ENCODE data around the gene RYR3. TPM values are rescaled to one million over a fixed set of nuclear protein-coding genes. Genes with fewer than 3 reads are reported as not detected.

Gene RYR3
- total and polyA plus RNA-seq, 4 donors, result 0.09 to 1.4 (median 0.47) TPM

DNA sequence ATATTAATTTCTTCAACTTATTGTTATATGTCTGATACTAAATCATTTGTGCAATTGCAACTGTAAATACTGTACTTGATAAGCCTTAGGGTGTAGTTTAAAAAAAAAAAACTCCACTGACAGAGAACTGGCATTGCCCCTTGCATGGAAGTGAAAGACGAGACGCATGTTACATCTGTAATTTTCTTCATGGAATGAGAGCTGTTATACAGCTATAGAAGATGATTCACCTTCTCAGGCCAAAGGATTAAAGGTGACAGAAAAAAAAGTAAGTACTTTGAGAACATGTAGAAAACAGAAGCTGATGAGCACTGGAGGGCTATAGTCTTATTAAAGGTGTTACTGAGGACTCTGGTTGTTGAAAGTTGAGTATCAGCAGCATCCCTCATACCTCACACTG is 16.1 kb downstream of the RYR3 start:
- H3K36me3 ChIP-seq (ENCODE audit: control insufficient read depth in 4 of 4, insufficient read depth in 4 of 4, low read length in 4 of 4), result no peaks in the 10 kb centered on the region
- TF ChIP-seq, protein P1, sequence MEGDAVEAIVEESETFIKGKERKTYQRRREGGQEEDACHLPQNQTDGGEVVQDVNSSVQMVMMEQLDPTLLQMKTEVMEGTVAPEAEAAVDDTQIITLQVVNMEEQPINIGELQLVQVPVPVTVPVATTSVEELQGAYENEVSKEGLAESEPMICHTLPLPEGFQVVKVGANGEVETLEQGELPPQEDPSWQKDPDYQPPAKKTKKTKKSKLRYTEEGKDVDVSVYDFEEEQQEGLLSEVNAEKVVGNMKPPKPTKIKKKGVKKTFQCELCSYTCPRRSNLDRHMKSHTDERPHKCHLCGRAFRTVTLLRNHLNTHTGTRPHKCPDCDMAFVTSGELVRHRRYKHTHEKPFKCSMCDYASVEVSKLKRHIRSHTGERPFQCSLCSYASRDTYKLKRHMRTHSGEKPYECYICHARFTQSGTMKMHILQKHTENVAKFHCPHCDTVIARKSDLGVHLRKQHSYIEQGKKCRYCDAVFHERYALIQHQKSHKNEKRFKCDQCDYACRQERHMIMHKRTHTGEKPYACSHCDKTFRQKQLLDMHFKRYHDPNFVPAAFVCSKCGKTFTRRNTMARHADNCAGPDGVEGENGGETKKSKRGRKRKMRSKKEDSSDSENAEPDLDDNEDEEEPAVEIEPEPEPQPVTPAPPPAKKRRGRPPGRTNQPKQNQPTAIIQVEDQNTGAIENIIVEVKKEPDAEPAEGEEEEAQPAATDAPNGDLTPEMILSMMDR (IDR thresholded peaks at IDR 0.05; ENCODE audit: control extremely low read depth, extremely low read depth), result no peak
- no peak overlapping the region for H3K9ac ChIP-seq (ENCODE audit: insufficient read depth in 1 of 2, low read length in 2 of 2)
- H3K27me3 ChIP-seq (ENCODE audit: control insufficient read depth in 3 of 3, insufficient read depth in 3 of 3, low read length in 2 of 3), result no peaks in the 10 kb centered on the region
- DNase-seq, result no peak
- no peak overlapping the region for H3K4me3 ChIP-seq
- H3K27ac ChIP-seq (ENCODE audit: low read depth in 1 of 2, low read length in 1 of 2), result no peak overlapping the region
- no peaks in the 10 kb centered on the region for H3K4me1 ChIP-seq (ENCODE audit: control insufficient read depth in 5 of 5, insufficient read depth in 5 of 5, low read length in 5 of 5)
- ATAC-seq (ENCODE audit: insufficient read depth, low FRiP score), result no peak
- no peaks in the 10 kb centered on the region for H3K9me3 ChIP-seq (ENCODE audit: control insufficient read depth in 4 of 4, insufficient read depth in 3 of 4, low read length in 3 of 4)
- WGBS, 2 donors, result 94% methylated on average over 2 of the region's 2 CpGs

DNA sequence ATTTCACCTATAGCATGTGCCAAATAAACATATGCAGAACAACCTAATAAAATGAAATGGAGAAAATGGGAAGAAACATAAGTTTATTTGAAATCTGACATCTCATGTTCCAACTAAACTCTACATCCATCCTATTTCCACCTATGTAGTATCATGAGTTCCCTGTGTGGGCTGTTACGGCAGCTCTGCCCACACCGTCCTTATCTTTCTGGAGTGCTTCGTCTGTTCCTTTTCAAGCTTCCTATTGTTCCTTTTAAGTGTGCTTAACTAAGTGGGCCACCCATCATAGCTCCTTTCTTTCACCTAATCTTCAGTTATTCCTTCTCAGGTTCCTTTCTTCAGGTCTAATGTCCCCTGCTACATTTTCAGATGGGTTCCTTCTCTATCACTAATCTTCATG is 17.3 kb downstream of the RYR3 start:
- 57 to 71% methylated on average over 3 of the region's 3 CpGs for WGBS, 2 donors
- no peak for DNase-seq
- TF ChIP-seq, protein P1 (IDR thresholded peaks at IDR 0.05; ENCODE audit: control extremely low read depth, extremely low read depth), result no peak

DNA sequence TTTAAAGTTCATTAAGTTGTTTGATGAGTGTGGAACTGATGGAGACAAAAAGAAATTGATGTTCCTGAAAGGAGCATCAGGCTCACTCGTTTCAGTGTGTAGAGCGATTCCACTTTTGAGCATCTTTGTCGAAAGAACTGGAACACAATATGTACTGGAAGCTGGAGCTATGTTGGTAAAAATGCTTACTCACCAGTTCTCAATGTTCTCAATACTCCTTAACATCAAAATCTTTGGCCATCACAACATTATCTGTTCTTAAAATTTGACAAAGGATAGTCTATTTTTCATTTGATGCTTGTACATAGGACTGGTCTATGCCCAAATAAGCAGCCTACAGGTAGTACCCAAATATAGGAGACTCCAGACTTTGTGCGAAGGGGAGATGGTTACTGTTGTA is 18.7 kb downstream of the RYR3 start:
- H3K27me3 ChIP-seq (ENCODE audit: control insufficient read depth in 3 of 3, insufficient read depth in 3 of 3, low read length in 2 of 3), result no peaks in the 10 kb centered on the region
- H3K4me3 ChIP-seq, result no peak overlapping the region
- TF ChIP-seq, protein P1 (IDR thresholded peaks at IDR 0.05; ENCODE audit: control extremely low read depth, extremely low read depth), result no peak
- H3K9ac ChIP-seq (ENCODE audit: insufficient read depth in 1 of 2, low read length in 2 of 2), result no peak overlapping the region
- ATAC-seq (ENCODE audit: insufficient read depth, low FRiP score), result no peak
- H3K27ac ChIP-seq (ENCODE audit: low read depth in 1 of 2, low read length in 1 of 2), result no peak overlapping the region
- H3K9me3 ChIP-seq (ENCODE audit: control insufficient read depth in 4 of 4, insufficient read depth in 3 of 4, low read length in 3 of 4), result no peaks in the 10 kb centered on the region
- H3K36me3 ChIP-seq (ENCODE audit: control insufficient read depth in 4 of 4, insufficient read depth in 4 of 4, low read length in 4 of 4), result no peaks in the 10 kb centered on the region
- 88 to 90% methylated on average over 4 of the region's 4 CpGs for WGBS, 2 donors
- no peak for DNase-seq
- H3K4me1 ChIP-seq (ENCODE audit: control insufficient read depth in 5 of 5, insufficient read depth in 5 of 5, low read length in 5 of 5), result no peaks in the 10 kb centered on the region

More for the DNA sequence above, 17.3 kb downstream of the RYR3 start:
- no peaks in the 10 kb centered on the region for H3K9me3 ChIP-seq (ENCODE audit: control insufficient read depth in 4 of 4, insufficient read depth in 3 of 4, low read length in 3 of 4)
- H3K27ac ChIP-seq (ENCODE audit: low read depth in 1 of 2, low read length in 1 of 2), result no peak overlapping the region
- no peak overlapping the region for H3K4me3 ChIP-seq
- no peaks in the 10 kb centered on the region for H3K36me3 ChIP-seq (ENCODE audit: control insufficient read depth in 4 of 4, insufficient read depth in 4 of 4, low read length in 4 of 4)
- no peak for ATAC-seq (ENCODE audit: insufficient read depth, low FRiP score)
- no peak overlapping the region for H3K9ac ChIP-seq (ENCODE audit: insufficient read depth in 1 of 2, low read length in 2 of 2)
- H3K27me3 ChIP-seq (ENCODE audit: control insufficient read depth in 3 of 3, insufficient read depth in 3 of 3, low read length in 2 of 3), result no peaks in the 10 kb centered on the region
- no peaks in the 10 kb centered on the region for H3K4me1 ChIP-seq (ENCODE audit: control insufficient read depth in 5 of 5, insufficient read depth in 5 of 5, low read length in 5 of 5)

DNA sequence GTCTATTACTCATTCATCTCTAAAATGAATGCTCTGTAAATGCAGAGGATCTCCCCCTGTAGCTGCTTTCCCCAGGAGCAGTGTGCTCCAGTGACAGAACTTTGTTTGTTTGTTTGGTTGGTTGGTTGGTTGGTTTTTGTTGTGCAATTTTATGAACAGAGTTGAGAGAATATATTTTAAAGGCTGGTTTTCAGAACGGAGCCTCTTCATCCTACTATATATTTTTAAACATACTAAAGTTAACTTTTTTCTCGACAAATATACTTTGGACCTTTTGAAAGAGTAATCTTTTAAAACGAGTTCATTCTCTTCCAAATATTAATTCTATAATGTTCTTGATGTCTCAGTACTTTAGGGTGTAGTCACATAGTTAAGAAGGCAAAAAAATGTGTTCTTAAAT is 20.2 kb downstream of the RYR3 start:
- no peaks in the 10 kb centered on the region for H3K4me1 ChIP-seq (ENCODE audit: control insufficient read depth in 5 of 5, insufficient read depth in 5 of 5, low read length in 5 of 5)
- H3K27ac ChIP-seq (ENCODE audit: low read depth in 1 of 2, low read length in 1 of 2), result no peak overlapping the region
- TF ChIP-seq, protein P1 (IDR thresholded peaks at IDR 0.05; ENCODE audit: control extremely low read depth, extremely low read depth), result no peak
- no peaks in the 10 kb centered on the region for H3K27me3 ChIP-seq (ENCODE audit: control insufficient read depth in 3 of 3, insufficient read depth in 3 of 3, low read length in 2 of 3)
- no peaks in the 10 kb centered on the region for H3K36me3 ChIP-seq (ENCODE audit: control insufficient read depth in 4 of 4, insufficient read depth in 4 of 4, low read length in 4 of 4)
- H3K9me3 ChIP-seq (ENCODE audit: control insufficient read depth in 4 of 4, insufficient read depth in 3 of 4, low read length in 3 of 4), result peaks cover 0 to 2% (median 0%) of the 10 kb centered on the region in 4 donors
- no peak overlapping the region for H3K9ac ChIP-seq (ENCODE audit: insufficient read depth in 1 of 2, low read length in 2 of 2)
- ATAC-seq (ENCODE audit: insufficient read depth, low FRiP score) (no peak), DNase-seq (no peak)
- 71 to 81% methylated on average over 3 of the region's 3 CpGs for WGBS, 2 donors
- H3K4me3 ChIP-seq, result no peak overlapping the region

Data from lung (tissue), 12 donors.